KOPT-K1 (cell line): ENCODE results near the gene FBXL5.

ENCODE experiments used
- H3K27ac ChIP-seq: fragments of 200-600 bp; sonication (generic); 2 replicates; pipeline ENCODE4 v1.5.1; 2016; ENCODE audit warnings: antibody characterized with exemption, mild to moderate bottlenecking, low read depth, low read length; ENCODE audit not compliant: poor library complexity, severe bottlenecking
- H3K36me3 ChIP-seq: fragments of 200-600 bp; sonication (generic); 2 replicates; pipeline ENCODE4 v1.5.1; 2017; ENCODE audit warnings: antibody characterized with exemption, mild to moderate bottlenecking, low read length, moderate library complexity; ENCODE audit not compliant: insufficient read depth
- H3K9me3 ChIP-seq: fragments of 200-600 bp; sonication (generic); 2 replicates; pipeline ENCODE4 v1.5.1; 2017; ENCODE audit warnings: antibody characterized with exemption, low read length, mild to moderate bottlenecking; ENCODE audit not compliant: insufficient read depth, poor library complexity, severe bottlenecking

Gene FBXL5

DNA sequence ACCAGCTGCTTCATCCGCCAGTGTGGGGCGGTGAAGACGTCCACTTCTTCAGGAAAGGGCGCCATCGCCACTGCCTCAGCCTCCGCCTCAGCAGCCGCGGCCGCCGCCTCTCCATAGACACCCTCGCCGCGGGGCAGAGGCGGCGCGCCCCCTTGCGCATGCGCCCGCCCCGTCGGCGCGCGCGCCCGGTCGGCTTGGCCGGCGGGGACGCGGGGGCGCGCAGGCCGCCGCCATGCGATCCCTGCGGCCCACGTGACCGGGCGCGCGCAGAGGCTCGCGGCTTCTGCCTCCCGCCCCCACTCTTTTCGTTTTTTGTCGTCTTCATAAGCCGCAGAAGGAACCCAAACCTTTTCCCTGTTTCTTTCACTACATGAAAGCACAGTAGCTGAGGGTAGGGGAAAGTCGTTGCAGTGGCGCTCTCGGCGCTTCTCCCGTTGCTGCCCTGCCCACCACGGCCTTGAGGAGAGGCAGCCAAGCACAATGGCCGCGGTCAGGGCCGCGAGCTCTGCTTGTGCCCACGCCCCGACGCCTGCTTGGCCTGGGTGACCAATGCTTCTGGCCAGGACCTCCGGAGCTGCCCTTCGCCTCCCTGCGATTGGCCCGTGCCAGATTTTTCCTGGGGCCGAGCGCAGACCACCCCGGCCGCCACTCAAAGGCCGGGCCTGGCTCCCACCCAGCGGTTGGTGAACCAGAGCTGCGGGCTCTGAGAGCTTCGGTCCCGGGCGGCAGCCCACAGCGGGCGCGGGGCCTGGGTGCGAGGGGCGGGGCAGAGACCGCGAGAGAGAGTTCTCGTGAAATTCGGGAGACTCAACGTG is at the start of gene FBXL5:
Gene FBXL5, minus strand, starts transcription at position 135 of the 815 bp plus-strand sequence. Its CDS starts 70 bp downstream, at position 65.
- H3K27ac ChIP-seq, result peak within 1 kb of the TSS; percentile 99

GRCh38 chr4:15704129-15704528 is 49.0 kb upstream of the FBXL5 start:
- H3K36me3 ChIP-seq, result no peaks in the 10 kb centered on the region
- H3K9me3 ChIP-seq, result no peaks in the 10 kb centered on the region
- H3K27ac ChIP-seq, result no peak overlapping the region

More for the DNA sequence above, at the start of gene FBXL5:
- 0 out of 2 replicates have a peak, but pooled peaks cover 7% of the 10 kb centered on the region for H3K36me3 ChIP-seq
- H3K9me3 ChIP-seq, result no peaks in the 10 kb centered on the region

DNA sequence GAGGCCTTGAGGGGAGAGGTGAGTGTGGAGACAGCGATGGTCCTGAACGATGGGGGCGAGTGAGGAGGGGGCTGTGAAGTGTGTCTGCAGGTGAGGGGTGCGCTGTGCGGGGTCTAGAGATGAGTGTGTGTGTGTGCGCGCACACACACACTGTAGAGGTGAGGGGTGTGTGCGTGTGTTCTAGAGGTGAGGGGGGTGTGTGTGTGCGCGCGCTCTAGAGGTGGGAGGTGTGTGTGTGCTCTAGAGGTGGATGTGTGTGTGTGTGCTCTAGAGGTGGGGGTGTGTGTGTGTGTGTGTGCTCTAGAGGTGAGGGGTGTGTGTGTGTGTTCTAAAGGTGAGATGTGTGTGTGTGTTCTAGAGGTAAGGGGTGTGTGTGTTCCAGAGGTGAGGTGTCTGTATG is 48.3 kb upstream of the FBXL5 start:
- no peaks in the 10 kb centered on the region for H3K36me3 ChIP-seq
- no peaks in the 10 kb centered on the region for H3K9me3 ChIP-seq
- no peak overlapping the region for H3K27ac ChIP-seq

- Histone ChIP-seq H3K36me3 (no peaks in the 10 kb centered on the region), H3K9me3 (no peaks in the 10 kb centered on the region), H3K27ac (peak within 1 kb of the TSS; percentile 24)
These were observed 47.8 kb upstream of the FBXL5 start, which contains the start of gene BST1 for GRCh38 chr4:15702941-15703403. Gene BST1, plus strand, starts transcription at chr4:15703065. Its CDS starts 80 bp downstream, at chr4:15703145.

DNA sequence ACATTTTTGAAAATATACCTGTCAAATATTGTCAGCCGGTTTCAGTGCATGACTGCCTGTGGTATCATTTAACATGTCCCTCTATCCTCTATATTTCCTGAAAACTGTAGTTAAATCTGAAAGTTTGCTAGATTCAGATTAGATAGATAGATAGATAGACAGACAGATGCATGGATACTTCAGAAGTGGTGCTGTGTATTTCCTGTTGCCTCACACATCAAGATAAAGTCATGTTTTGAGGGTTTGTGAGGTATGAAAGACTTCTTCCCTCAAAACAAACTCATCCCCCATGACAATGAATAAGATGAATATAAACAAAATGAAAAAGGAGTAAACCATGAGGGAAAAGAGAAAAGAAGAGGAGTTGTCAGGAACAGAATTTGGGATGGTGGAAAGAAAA is 41.7 kb upstream of the FBXL5 start:
- Histone ChIP-seq H3K27ac (no peak overlapping the region), H3K36me3 (no peaks in the 10 kb centered on the region), H3K9me3 (no peaks in the 10 kb centered on the region)

- no peak overlapping the region for H3K27ac ChIP-seq
These were observed 40.6 kb upstream of the FBXL5 start for GRCh38 chr4:15695729-15696128.

GRCh38 chr4:15695240-15695699 is 40.1 kb upstream of the FBXL5 start:
- H3K9me3 ChIP-seq, result no peaks in the 10 kb centered on the region
- H3K27ac ChIP-seq, result no peak overlapping the region
- H3K36me3 ChIP-seq, result no peaks in the 10 kb centered on the region; the same call in 1 of the 2 replicates

More at GRCh38 chr4:15695729-15696128, 40.6 kb upstream of the FBXL5 start:
- no peaks in the 10 kb centered on the region for H3K9me3 ChIP-seq
- H3K36me3 ChIP-seq, result no peaks in the 10 kb centered on the region

GRCh38 chr4:15694431-15694830 is 39.3 kb upstream of the FBXL5 start:
- H3K27ac ChIP-seq, result no peak overlapping the region

GRCh38 chr4:15692602-15693001 is 37.4 kb upstream of the FBXL5 start:
- no peak overlapping the region for H3K27ac ChIP-seq
- H3K9me3 ChIP-seq, result no peaks in the 10 kb centered on the region
- H3K36me3 ChIP-seq, result peaks cover 11% of the 10 kb centered on the region

More at GRCh38 chr4:15694431-15694830, 39.3 kb upstream of the FBXL5 start:
- no peaks in the 10 kb centered on the region; the same call in 1 of the 2 replicates for H3K36me3 ChIP-seq
- H3K9me3 ChIP-seq, result no peaks in the 10 kb centered on the region

DNA sequence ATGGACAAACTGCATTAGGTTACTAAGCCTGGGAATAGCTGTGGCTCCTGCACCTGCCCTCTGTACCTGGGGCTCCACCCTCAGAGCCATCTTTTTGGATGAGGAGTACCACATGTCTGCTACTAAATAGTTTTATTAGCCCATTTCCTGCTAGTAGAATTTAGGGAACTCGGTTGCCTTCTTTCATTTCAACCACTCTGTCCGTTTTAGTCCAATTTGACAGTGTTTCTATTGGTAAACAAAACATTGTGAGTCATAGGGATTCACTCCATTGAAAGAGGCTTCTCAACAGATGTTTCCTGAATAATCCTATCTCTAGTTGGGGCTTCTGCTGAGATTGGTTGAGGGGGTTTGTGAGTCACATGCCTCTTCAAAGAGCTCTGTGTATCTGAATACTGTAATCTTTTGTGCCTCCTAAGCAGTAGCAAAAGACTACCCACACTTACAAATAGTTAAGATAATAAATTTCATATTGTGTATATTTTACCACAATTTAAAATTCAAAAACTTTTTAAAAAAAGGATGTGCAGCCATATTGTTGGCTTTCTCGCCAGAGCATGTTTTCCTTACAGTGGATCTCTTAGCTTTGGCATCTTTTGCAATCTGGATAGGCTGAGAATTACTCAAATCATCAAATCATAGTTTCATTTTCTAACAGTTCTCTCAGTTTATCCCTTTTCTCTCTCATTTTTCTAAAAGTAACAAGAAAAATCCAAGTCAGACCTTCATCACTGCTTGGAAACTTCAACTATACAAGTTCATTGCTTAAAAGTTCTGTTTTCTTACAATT is 36.4 kb upstream of the FBXL5 start:
- Histone ChIP-seq H3K36me3 (peaks cover 21% of the 10 kb centered on the region), H3K27ac (no peak overlapping the region), H3K9me3 (no peaks in the 10 kb centered on the region)

- Histone ChIP-seq H3K9me3 (no peaks in the 10 kb centered on the region), H3K36me3 (peaks cover 33% of the 10 kb centered on the region), H3K27ac (no peak overlapping the region)
These were observed 35.1 kb upstream of the FBXL5 start for GRCh38 chr4:15690020-15690809.

GRCh38 chr4:15689540-15689939 is 34.4 kb upstream of the FBXL5 start:
- H3K36me3 ChIP-seq, result peaks cover 40% of the 10 kb centered on the region
- no peaks in the 10 kb centered on the region for H3K9me3 ChIP-seq
- no peak overlapping the region for H3K27ac ChIP-seq

DNA sequence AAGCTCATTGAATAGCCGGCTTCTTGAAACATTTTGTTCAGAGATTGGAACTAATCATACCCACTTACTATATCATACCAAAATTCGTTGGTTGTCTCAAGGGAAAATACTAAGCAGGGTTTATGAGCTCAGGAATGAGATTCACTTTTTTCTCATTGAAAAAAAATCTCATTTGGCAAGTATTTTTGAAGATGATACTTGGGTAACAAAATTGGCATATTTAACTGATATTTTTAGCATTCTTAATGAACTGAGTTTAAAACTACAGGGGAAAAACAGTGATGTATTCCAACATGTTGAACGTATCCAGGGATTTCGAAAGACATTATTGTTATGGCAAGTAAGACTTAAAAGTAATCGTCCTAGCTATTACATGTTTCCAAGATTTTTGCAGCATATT is 32.9 kb upstream of the FBXL5 start:
- Histone ChIP-seq H3K27ac (no peak overlapping the region), H3K36me3 (peaks cover 42% of the 10 kb centered on the region), H3K9me3 (no peaks in the 10 kb centered on the region)

GRCh38 chr4:15684498-15684897 is 29.3 kb upstream of the FBXL5 start:
- peaks cover 42% of the 10 kb centered on the region for H3K36me3 ChIP-seq

More at GRCh38 chr4:15684498-15684897, 29.3 kb upstream of the FBXL5 start:
- no peaks in the 10 kb centered on the region for H3K9me3 ChIP-seq
- H3K27ac ChIP-seq, result no peak overlapping the region
